T-cell (primary cell): ENCODE results near the gene HBEGF. TPM values are rescaled to one million over a fixed set of nuclear protein-coding genes. Genes with fewer than 3 reads are reported as not detected.

Source experiments
- ATAC-seq, 4 experiments: fragments of 200-7000 bp in 3 of 4; fragments of 150-1000 bp in 1 of 4; cut with Tn5 transposase; replicated peaks in 1 of 4; 1 replicate in 3 of 4; 2 replicates in 1 of 4; pipeline ENCODE4 v1.10.0; 2021; ENCODE audit warnings: moderate library complexity in 3 of 4, mild to moderate bottlenecking in 2 of 4, moderate number of reproducible peaks in 1 of 4
- CTCF ChIA-PET, 2 donors: fragments of 300-600 bp; sonication (Branson Sonifier 250); formaldehyde crosslinking; loops; one replicate each; lab custom pipeline; 2022; ENCODE audit warnings: antibody characterized with exemption in 2 of 2; lab: Charles Lee
- POLR2A ChIA-PET, 2 donors: fragments of 300-600 bp; sonication (Branson Sonifier 250); formaldehyde crosslinking; loops; one replicate each; lab custom pipeline; 2022; ENCODE audit warnings: antibody characterized with exemption in 2 of 2; lab: Charles Lee
- DNase-seq, 35 experiments: peaks; one replicate each; pipeline versions ENCODE4 v3.0.0 to v3.0.0-alpha.2; 2013 to 2023
- H3K27ac ChIP-seq: one replicate; pipeline ENCODE4 v1.5.1; 2013; ENCODE audit warnings: low read length
- H3K27me3 ChIP-seq, 2 experiments: replicated peaks in 1 of 2; 1 replicate in 1 of 2; 2 replicates in 1 of 2; pipeline versions ENCODE4 v1.6.1 to v1.7.0; 2013; ENCODE audit warnings: low read length in 1 of 2, mixed read lengths in 1 of 2; ENCODE audit not compliant: control insufficient read depth in 2 of 2, insufficient read depth in 2 of 2; ENCODE audit errors: extremely low read depth in 1 of 2
- H3K36me3 ChIP-seq, 2 donors: 1 replicate in 1 of 2; 2 replicates in 1 of 2; pipeline versions ENCODE4 v1.6.1 to v1.7.0; 2013; ENCODE audit warnings: low read length in 1 of 2; ENCODE audit not compliant: control insufficient read depth in 2 of 2, insufficient read depth in 1 of 2; ENCODE audit errors: extremely low read depth in 1 of 2
- H3K4me1 ChIP-seq, 2 experiments: 1 replicate in 1 of 2; 2 replicates in 1 of 2; pipeline versions ENCODE4 v1.6.1 to v1.7.0; 2013; ENCODE audit warnings: low read length in 2 of 2, mixed read lengths in 1 of 2; ENCODE audit not compliant: insufficient read depth in 2 of 2, control insufficient read depth in 1 of 2; ENCODE audit errors: extremely low read depth in 1 of 2
- H3K4me3 ChIP-seq, 2 donors: 1 replicate in 1 of 2; 2 replicates in 1 of 2; pipeline versions ENCODE4 v1.5.1 to v1.7.0; 2013; ENCODE audit warnings: mild to moderate bottlenecking in 2 of 2, low read length in 1 of 2, moderate library complexity in 1 of 2; ENCODE audit not compliant: control insufficient read depth in 1 of 2; ENCODE audit errors: extremely low read depth in 1 of 2
- H3K9me3 ChIP-seq: 2 replicates; pipeline ENCODE4 v1.7.0; 2013
- H3K27ac Mint-ChIP-seq, 2 donors: one replicate each; pipeline ENCODE4 v1.8.0; 2020 to 2021; ENCODE audit warnings: mild to moderate bottlenecking in 2 of 2, mixed read lengths in 2 of 2
- H3K27me3 Mint-ChIP-seq, 2 donors: one replicate each; pipeline ENCODE4 v1.8.0; 2021 to 2022; ENCODE audit warnings: mixed read lengths in 2 of 2
- H3K36me3 Mint-ChIP-seq: one replicate; pipeline ENCODE4 v1.8.0; 2021; ENCODE audit warnings: mixed read lengths
- H3K4me1 Mint-ChIP-seq, 3 donors: one replicate each; pipeline ENCODE4 v1.8.0; 2020 to 2022; ENCODE audit warnings: mixed read lengths in 3 of 3, mild to moderate bottlenecking in 1 of 3
- H3K4me3 Mint-ChIP-seq, 3 donors: one replicate each; pipeline ENCODE4 v1.8.0; 2020 to 2022; ENCODE audit warnings: mild to moderate bottlenecking in 3 of 3, mixed read lengths in 3 of 3, moderate library complexity in 3 of 3
- H3K9me3 Mint-ChIP-seq, 3 donors: one replicate each; pipeline ENCODE4 v1.8.0; 2020 to 2022; ENCODE audit warnings: mixed read lengths in 3 of 3
- WGBS: methylation state at CpG from one replicate; pipeline ENCODE4 v1.1.5; 2013; ENCODE audit warnings: missing lambda C conversion rate; ENCODE audit not compliant: insufficient coverage; 5-methylcytosine and 5-hydroxymethylcytosine counted together
- total RNA-seq, 35 experiments: library from RNA in 6 of 35; stranded (reverse) in 6 of 35; fragments of 120-200 nt in 1 of 35; gene quantifications; one replicate each; pipeline versions ENCODE4 v1.2.1 to v1.2.4 and lab custom pipeline; 2013 to 2026

The HBEGF gene
- total RNA-seq, 5 donors from 2014 or later (not counting 1 experiment from before 2014, with no cell fraction given), result 0.47 to 2.8 (median 1.9) TPM

DNA sequence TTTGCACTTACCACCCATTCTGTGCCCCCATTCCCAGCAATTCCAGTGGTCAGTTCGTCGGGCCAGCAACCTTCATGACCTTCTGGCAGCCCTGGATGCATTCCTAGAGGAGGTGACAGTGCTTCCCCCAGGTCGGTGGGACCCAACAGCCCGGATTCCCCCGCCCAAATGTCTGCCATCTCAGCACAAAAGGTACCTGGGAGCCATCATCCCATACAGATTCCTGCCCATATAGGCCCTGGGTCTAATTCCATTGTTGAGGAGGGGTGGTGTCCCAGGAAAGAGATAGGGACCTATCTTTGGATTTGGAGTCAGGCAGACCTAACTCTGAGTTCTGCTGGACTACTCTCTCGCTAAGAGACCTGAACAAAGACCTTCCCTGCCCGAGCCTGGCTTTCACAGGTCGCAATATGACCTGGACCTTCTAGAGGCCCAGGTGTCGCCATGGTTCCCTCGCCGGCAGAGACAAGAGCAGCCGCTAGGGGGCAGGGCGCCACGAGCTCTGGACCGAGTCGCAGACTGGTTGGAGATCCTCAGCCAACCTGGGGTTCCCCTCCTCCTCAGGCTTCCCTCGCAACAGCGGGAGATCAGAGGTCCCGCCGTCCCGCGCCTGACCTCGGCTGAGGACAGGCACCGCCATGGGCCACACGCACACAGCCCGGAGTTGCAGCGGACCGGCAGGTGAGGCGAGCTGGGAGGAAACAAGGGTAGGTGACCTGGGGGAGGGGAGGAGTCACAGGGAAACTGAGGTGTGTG, 16.6 kb upstream of the HBEGF start:
- H3K4me1 Mint-ChIP-seq, result peaks cover 4 to 7% (median 4%) of the 10 kb centered on the region in 3 donors
- Histone ChIP-seq H3K9me3 (no peaks in the 10 kb centered on the region), H3K4me1 (peaks cover 0 to 9% of the 10 kb centered on the region in 2 experiments), H3K27ac (no peak overlapping the region), H3K4me3 (peak overlapping the region; percentile 1 to 35), H3K27me3 (peaks cover 0 to 12% of the 10 kb centered on the region in 2 experiments), H3K36me3 (no peaks in the 10 kb centered on the region)
- H3K9me3 Mint-ChIP-seq, result no peaks in the 10 kb centered on the region
- DNase-seq, result peak; percentile 45 to 87 (median 75)
- peaks cover 0 to 4% of the 10 kb centered on the region in 2 donors for H3K27me3 Mint-ChIP-seq
- ChIA-PET CTCF (interaction anchor here (0.5 to 3.8 kb wide), 21 partner anchors 10 to 359 kb away, joined by 3 to 22 read pairs (median 4); partner anchors contain the start of genes EIF4EBP3 (in 1 of the 2), IK (in 1 of the 2), NDUFA2 (in 1 of the 2) and PFDN1 (in 1 of the 2)), POLR2A (no interaction called here)
- WGBS, result 12% methylated on average over 19 of the region's 29 CpGs
- H3K27ac Mint-ChIP-seq, result no peak overlapping the region
- H3K4me3 Mint-ChIP-seq, result peak overlapping the region; percentile 63 to 68 (median 68)
- H3K36me3 Mint-ChIP-seq, result no peaks in the 10 kb centered on the region
- peak; percentile 89 to 98 (median 91) for ATAC-seq

- no peak for DNase-seq
- Histone ChIP-seq H3K4me1 (peaks cover 0 to 16% of the 10 kb centered on the region in 2 experiments), H3K27me3 (peaks cover 0 to 9% of the 10 kb centered on the region in 2 experiments), H3K9me3 (no peaks in the 10 kb centered on the region), H3K4me3 (no peak overlapping the region), H3K36me3 (no peaks in the 10 kb centered on the region), H3K27ac (no peak overlapping the region)
- H3K27me3 Mint-ChIP-seq, result peaks cover 3 to 7% of the 10 kb centered on the region in 2 donors
- WGBS, result 100% methylated on average over 3 of the region's 8 CpGs
- no peak overlapping the region for H3K4me3 Mint-ChIP-seq
- peak overlapping the region in 1 of 2 donors; percentile 16 for H3K27ac Mint-ChIP-seq
- H3K9me3 Mint-ChIP-seq, result no peaks in the 10 kb centered on the region
- ATAC-seq, result no peak
- ChIA-PET CTCF (interaction anchor here (0.6 to 3.8 kb wide), 3 partner anchors 10 to 116 kb away, joined by 3 to 22 read pairs (median 5); partner anchors contain the start of gene PFDN1 (in 1 of the 2)), POLR2A (no interaction called here)
- H3K36me3 Mint-ChIP-seq, result no peaks in the 10 kb centered on the region
- H3K4me1 Mint-ChIP-seq, result peaks cover 10 to 15% (median 11%) of the 10 kb centered on the region in 3 donors
Measured at GRCh38 chr5:140362311-140362710, 15.9 kb upstream of the HBEGF start.

DNA sequence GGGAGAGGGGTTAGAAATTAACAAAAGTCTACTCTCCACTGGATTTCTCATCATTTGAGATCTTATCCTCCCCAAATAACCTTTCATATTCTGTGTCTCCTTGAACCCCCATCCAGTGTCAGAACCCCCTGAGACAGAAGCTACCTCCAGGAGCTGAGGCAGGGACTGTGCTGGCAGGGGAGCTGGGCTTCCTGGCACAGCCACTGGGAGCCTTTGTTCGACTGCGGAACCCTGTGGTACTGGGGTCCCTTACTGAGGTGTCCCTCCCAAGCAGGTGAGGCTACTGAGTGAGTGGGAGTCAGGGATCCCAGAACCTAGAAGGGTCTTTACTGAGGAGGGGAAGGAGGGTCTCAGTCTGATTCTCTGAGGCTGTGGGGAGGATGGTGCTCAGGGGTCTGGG, 15.5 kb upstream of the HBEGF start:
- no peak for ATAC-seq
- CTCF ChIA-PET, result interaction anchor here (0.6 to 3.8 kb wide), 2 partner anchors 10 to 116 kb away, joined by 3 to 22 read pairs; no protein-coding TSS in a partner anchor
- peaks cover 12 to 16% (median 15%) of the 10 kb centered on the region in 3 donors for H3K4me1 Mint-ChIP-seq

GRCh38 chr5:140360681-140361479, 14.5 kb upstream of the HBEGF start:
- H3K27ac Mint-ChIP-seq, result no peak overlapping the region
- ATAC-seq, result no peak
- H3K4me1 Mint-ChIP-seq, result peaks cover 12 to 16% (median 15%) of the 10 kb centered on the region in 3 donors
- H3K4me3 ChIP-seq, result no peak overlapping the region
- peaks cover 3 to 7% of the 10 kb centered on the region in 2 donors for H3K27me3 Mint-ChIP-seq
- no peaks in the 10 kb centered on the region for H3K36me3 Mint-ChIP-seq
- no peaks in the 10 kb centered on the region for H3K9me3 ChIP-seq
- peaks cover 0 to 21% of the 10 kb centered on the region in 2 experiments for H3K4me1 ChIP-seq
- no peak for DNase-seq
- WGBS, result 78% methylated on average over 4 of the region's 7 CpGs
- no peak overlapping the region for H3K4me3 Mint-ChIP-seq
- POLR2A ChIA-PET, result interaction anchor here in 1 of 2 donors (0.7 kb wide), 1 partner anchor 180 kb away, joined by 3 read pairs; no protein-coding TSS in a partner anchor
- peaks cover 0 to 9% of the 10 kb centered on the region in 2 experiments for H3K27me3 ChIP-seq
- CTCF ChIA-PET, result interaction anchor here (0.6 to 3.8 kb wide), 7 partner anchors 9 to 273 kb away, joined by 3 to 22 read pairs (median 4); no protein-coding TSS in a partner anchor
- no peaks in the 10 kb centered on the region for H3K36me3 ChIP-seq
- no peak overlapping the region for H3K27ac ChIP-seq
- no peaks in the 10 kb centered on the region for H3K9me3 Mint-ChIP-seq

More for the DNA sequence above, 15.5 kb upstream of the HBEGF start:
- Histone ChIP-seq H3K4me3 (no peak overlapping the region), H3K27me3 (peaks cover 0 to 9% of the 10 kb centered on the region in 2 experiments), H3K4me1 (peaks cover 0 to 20% of the 10 kb centered on the region in 2 experiments), H3K9me3 (no peaks in the 10 kb centered on the region), H3K27ac (no peak overlapping the region), H3K36me3 (no peaks in the 10 kb centered on the region)
- peaks cover 3 to 7% of the 10 kb centered on the region in 2 donors for H3K27me3 Mint-ChIP-seq
- DNase-seq, result no peak
- POLR2A ChIA-PET, result interaction anchor here in 1 of 2 donors (0.7 kb wide), 1 partner anchor 181 kb away, joined by 3 read pairs; no protein-coding TSS in a partner anchor
- H3K4me3 Mint-ChIP-seq, result no peak overlapping the region
- no peaks in the 10 kb centered on the region for H3K36me3 Mint-ChIP-seq
- H3K9me3 Mint-ChIP-seq, result no peaks in the 10 kb centered on the region
- 86% methylated on average over 2 of the region's 2 CpGs for WGBS
- H3K27ac Mint-ChIP-seq, result peak overlapping the region in 1 of 2 donors; percentile 16

DNA sequence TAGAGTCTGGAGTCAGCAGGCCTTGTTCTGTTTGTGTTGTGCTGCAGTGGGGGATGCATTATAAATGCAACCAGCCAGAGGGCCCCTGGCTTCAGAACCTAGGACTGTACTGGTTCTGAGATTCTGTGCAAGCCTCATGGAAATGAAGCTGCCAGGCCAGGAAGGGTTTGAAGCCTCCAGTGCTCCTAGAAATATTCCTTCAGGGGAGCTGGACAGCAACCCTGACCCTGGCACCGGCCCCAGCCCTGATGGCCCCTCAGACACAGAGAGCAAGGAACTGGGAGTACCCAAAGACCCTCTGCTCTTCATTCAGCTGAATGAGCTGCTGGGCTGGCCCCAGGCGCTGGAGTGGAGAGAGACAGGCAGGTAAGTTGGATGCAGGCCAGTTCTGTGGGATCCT, 13.7 kb upstream of the HBEGF start, which contains the start of gene SLC4A9:
TSS of gene SLC4A9 (plus strand) at position 94 of the 400 bp plus-strand sequence. CDS start at position 137, 43 bp downstream.
- no peak within 1 kb of the TSS for H3K4me3 Mint-ChIP-seq
- no peak for DNase-seq
- no peak for ATAC-seq
- peaks cover 0 to 9% of the 10 kb centered on the region in 2 experiments for H3K27me3 ChIP-seq
- H3K27me3 Mint-ChIP-seq, result peaks cover 3 to 7% of the 10 kb centered on the region in 2 donors
- no peaks in the 10 kb centered on the region for H3K9me3 Mint-ChIP-seq
- peaks cover 0 to 21% of the 10 kb centered on the region in 2 experiments for H3K4me1 ChIP-seq
- peaks cover 12 to 16% (median 15%) of the 10 kb centered on the region in 3 donors for H3K4me1 Mint-ChIP-seq
- H3K9me3 ChIP-seq, result no peaks in the 10 kb centered on the region
- H3K36me3 ChIP-seq, result no peaks in the 10 kb centered on the region
- H3K27ac Mint-ChIP-seq, result no peak within 1 kb of the TSS
- WGBS, result 100% methylated on average over 1 of the region's 2 CpGs
- H3K4me3 ChIP-seq, result no peak within 1 kb of the TSS
- ChIA-PET POLR2A (interaction anchor here in 1 of 2 donors (0.6 kb wide), 1 partner anchor 170 kb away, joined by 3 read pairs; no protein-coding TSS in a partner anchor), CTCF (interaction anchor here (0.6 to 1.2 kb wide), 5 partner anchors 8 to 93 kb away, joined by 3 to 14 read pairs (median 4); no protein-coding TSS in a partner anchor)
- no peak within 1 kb of the TSS for H3K27ac ChIP-seq
- H3K36me3 Mint-ChIP-seq, result no peaks in the 10 kb centered on the region
